Measurements from ENCODE around the gene FLNC. TPM values are rescaled to one million over a fixed set of nuclear protein-coding genes. Genes with fewer than 3 reads are reported as not detected.

Gene FLNC
- total RNA-seq, 1 experiment from 2014 or later = 8.0 TPM

GRCh38 chr7:128835790-128836641 lies 5.8 kb downstream of the FLNC start:
- H3K9me3 Mint-ChIP-seq = no peaks in the 10 kb centered on the region
- CTCF ChIA-PET = interaction anchor here (1.2 to 5.8 kb wide), 4 partner anchors 12 to 49 kb away, joined by 3 to 65 read pairs (median 7); no protein-coding TSS in a partner anchor
- H3K4me1 Mint-ChIP-seq = peaks cover 23% of the 10 kb centered on the region
- H3K27me3 Mint-ChIP-seq (ENCODE audit: low read depth) = peaks cover 9% of the 10 kb centered on the region
- DNase-seq (ENCODE audit: low spot score) (no peak), ATAC-seq (no peak)
- POLR2A ChIA-PET = no interaction called here
- TF ChIP-seq TCF7 (CRISPR knock-in tag; IDR thresholded peaks at IDR 0.05; ENCODE audit: low read depth) = no peak
- no peak for TF ChIP-seq HMGXB4 (CRISPR knock-in tag; IDR thresholded peaks at IDR 0.05)
- TF ChIP-seq FOXK1 (CRISPR knock-in tag; IDR thresholded peaks at IDR 0.05) = no peak
- no peak for TF ChIP-seq ETV6 (CRISPR knock-in tag; IDR thresholded peaks at IDR 0.05)
- TF ChIP-seq ELF4 (CRISPR knock-in tag; IDR thresholded peaks at IDR 0.05; ENCODE audit: low read depth) = no peak
- TF ChIP-seq NFYB (CRISPR knock-in tag; conservative IDR thresholded peaks at IDR 0.05; ENCODE audit: low read depth) = no peak
- TF ChIP-seq, protein P1, sequence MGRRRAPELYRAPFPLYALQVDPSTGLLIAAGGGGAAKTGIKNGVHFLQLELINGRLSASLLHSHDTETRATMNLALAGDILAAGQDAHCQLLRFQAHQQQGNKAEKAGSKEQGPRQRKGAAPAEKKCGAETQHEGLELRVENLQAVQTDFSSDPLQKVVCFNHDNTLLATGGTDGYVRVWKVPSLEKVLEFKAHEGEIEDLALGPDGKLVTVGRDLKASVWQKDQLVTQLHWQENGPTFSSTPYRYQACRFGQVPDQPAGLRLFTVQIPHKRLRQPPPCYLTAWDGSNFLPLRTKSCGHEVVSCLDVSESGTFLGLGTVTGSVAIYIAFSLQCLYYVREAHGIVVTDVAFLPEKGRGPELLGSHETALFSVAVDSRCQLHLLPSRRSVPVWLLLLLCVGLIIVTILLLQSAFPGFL (CRISPR knock-in tag; IDR thresholded peaks at IDR 0.05; ENCODE audit: borderline replicate concordance) = no peak
- no peak for TF ChIP-seq FOXP4 (CRISPR knock-in tag; IDR thresholded peaks at IDR 0.05)
- TF ChIP-seq, protein P2, sequence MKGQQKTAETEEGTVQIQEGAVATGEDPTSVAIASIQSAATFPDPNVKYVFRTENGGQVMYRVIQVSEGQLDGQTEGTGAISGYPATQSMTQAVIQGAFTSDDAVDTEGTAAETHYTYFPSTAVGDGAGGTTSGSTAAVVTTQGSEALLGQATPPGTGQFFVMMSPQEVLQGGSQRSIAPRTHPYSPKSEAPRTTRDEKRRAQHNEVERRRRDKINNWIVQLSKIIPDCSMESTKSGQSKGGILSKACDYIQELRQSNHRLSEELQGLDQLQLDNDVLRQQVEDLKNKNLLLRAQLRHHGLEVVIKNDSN (CRISPR knock-in tag; IDR thresholded peaks at IDR 0.05) = no peak
- no peak for TF ChIP-seq MYBL2 (CRISPR knock-in tag; IDR thresholded peaks at IDR 0.05)
- no peak for TF ChIP-seq JAZF1 (CRISPR knock-in tag; IDR thresholded peaks at IDR 0.05)
- TF ChIP-seq RELA (CRISPR knock-in tag; IDR thresholded peaks at IDR 0.05; ENCODE audit: borderline replicate concordance) = no peak
- TF ChIP-seq GTF2I (CRISPR knock-in tag; conservative IDR thresholded peaks at IDR 0.05) = no peak
- TF ChIP-seq ZSCAN18 (CRISPR knock-in tag; IDR thresholded peaks at IDR 0.05) = no peak
- no peak for TF ChIP-seq NR3C1 (CRISPR knock-in tag; conservative IDR thresholded peaks at IDR 0.05; ENCODE audit: low read depth)
- TF ChIP-seq, protein P3, sequence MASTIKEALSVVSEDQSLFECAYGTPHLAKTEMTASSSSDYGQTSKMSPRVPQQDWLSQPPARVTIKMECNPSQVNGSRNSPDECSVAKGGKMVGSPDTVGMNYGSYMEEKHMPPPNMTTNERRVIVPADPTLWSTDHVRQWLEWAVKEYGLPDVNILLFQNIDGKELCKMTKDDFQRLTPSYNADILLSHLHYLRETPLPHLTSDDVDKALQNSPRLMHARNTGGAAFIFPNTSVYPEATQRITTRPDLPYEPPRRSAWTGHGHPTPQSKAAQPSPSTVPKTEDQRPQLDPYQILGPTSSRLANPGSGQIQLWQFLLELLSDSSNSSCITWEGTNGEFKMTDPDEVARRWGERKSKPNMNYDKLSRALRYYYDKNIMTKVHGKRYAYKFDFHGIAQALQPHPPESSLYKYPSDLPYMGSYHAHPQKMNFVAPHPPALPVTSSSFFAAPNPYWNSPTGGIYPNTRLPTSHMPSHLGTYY (CRISPR knock-in tag; IDR thresholded peaks at IDR 0.05) = no peak
- TF ChIP-seq CBFB (CRISPR knock-in tag; IDR thresholded peaks at IDR 0.05; ENCODE audit: low read depth) = no peak
- no peaks in the 10 kb centered on the region for H3K36me3 Mint-ChIP-seq
- no peak overlapping the region for H3K4me3 Mint-ChIP-seq
- no peak overlapping the region for H3K27ac Mint-ChIP-seq

Data from WTC11 (cell line).